SJCRH30 (cell line): ENCODE measurements around the gene PRPSAP1. TPM values are rescaled to one million over a fixed set of nuclear protein-coding genes. Genes with fewer than 3 reads are reported as not detected.
"Not testable (repeated sequence)": the region's sequence is repeated elsewhere in the genome, so short reads cannot be mapped to it uniquely, and the experiment has no call there.

Experiments
- DNase-seq, 2 experiments: peaks; one replicate each; pipeline ENCODE4 v3.0.0-alpha.2; 2015 to 2020
- H3K27ac ChIP-seq: fragments of 250-450 bp; sonication (Bioruptor Pico); 2 replicates; pipeline ENCODE4 v1.5.1; 2020; ENCODE audit warnings: mild to moderate bottlenecking, moderate library complexity
- H3K27me3 ChIP-seq: fragments of 250-450 bp; sonication (Bioruptor Pico); 2 replicates; pipeline ENCODE4 v1.5.1; 2020; ENCODE audit warnings: mild to moderate bottlenecking, moderate library complexity
- H3K36me3 ChIP-seq: fragments of 250-450 bp; sonication (Bioruptor Pico); 2 replicates; pipeline ENCODE4 v1.5.1; 2020; ENCODE audit warnings: mild to moderate bottlenecking, moderate library complexity
- H3K4me1 ChIP-seq: fragments of 250-450 bp; sonication (Bioruptor Pico); 2 replicates; pipeline ENCODE4 v1.5.1; 2020; ENCODE audit warnings: mild to moderate bottlenecking, moderate library complexity
- H3K4me3 ChIP-seq: fragments of 250-450 bp; sonication (Bioruptor Pico); 2 replicates; pipeline ENCODE4 v1.5.1; 2020; ENCODE audit warnings: mild to moderate bottlenecking, moderate library complexity
- H3K9me3 ChIP-seq: fragments of 250-450 bp; sonication (Bioruptor Pico); replicated peaks from 2 replicates; pipeline ENCODE4 v1.5.1; 2020; ENCODE audit warnings: mild to moderate bottlenecking, moderate library complexity
- total RNA-seq: library from RNA; depleted of rRNA; stranded (reverse); fragments of >200 nt; shearing (Covaris generic); gene quantifications from 2 replicates; pipeline ENCODE4 v1.2.3, GENCODE V29; 2014

Gene PRPSAP1
- total RNA-seq, 1 experiment from 2014 or later: 69.3 TPM

DNA sequence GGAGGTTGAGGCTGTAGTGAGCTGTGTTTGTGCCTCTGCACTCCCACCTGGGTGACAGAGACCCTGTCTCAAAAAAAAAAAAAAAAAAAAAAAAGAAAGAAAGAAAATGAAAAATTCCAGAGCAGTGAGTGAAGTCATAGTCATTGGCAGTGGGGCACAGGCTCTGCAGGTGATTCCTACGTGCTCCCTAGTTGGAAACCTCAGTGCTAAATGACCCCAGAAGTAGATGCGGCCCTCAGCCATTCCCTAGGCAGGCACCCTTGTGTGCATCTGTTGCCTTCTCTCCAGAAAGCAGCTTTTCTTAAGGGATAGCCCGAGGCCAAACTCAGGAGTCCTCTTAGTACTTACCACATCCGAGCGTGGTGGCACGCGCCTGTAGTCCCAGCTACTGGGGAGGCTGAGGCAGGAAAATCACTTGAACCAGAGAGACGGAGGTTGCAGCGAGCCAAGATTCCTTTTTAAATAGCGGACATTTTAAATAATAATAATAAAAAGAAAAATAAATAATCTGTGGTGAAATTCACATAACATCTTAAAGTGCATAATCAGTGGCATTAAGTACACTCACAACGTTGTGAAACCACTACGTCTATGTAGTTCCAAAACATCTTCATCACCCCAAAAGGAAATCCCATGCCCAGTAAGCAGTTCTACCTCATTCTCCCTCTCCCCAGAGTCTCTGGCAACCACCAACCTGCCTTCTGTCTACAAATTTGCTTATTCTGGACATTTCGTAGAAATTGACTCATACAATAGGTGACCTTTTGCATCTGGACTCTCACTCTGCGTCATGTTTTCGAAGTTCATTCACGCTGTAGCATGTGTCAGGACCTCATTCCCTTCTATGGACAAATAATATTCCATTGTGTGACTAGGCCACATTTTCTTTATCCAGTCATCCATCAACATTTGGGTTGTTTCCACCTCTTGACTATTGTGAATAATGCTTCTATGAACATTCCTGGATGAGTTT is 18.2 kb upstream of the PRPSAP1 start:
- Histone ChIP-seq H3K4me3 (no peak overlapping the region), H3K27me3 (no peaks in the 10 kb centered on the region), H3K36me3 (no peaks in the 10 kb centered on the region), H3K9me3 (no peaks in the 10 kb centered on the region), H3K4me1 (peaks cover 34% of the 10 kb centered on the region), H3K27ac (no peak overlapping the region)
- peak in 1 of 2 experiments; percentile 18 for DNase-seq

DNA sequence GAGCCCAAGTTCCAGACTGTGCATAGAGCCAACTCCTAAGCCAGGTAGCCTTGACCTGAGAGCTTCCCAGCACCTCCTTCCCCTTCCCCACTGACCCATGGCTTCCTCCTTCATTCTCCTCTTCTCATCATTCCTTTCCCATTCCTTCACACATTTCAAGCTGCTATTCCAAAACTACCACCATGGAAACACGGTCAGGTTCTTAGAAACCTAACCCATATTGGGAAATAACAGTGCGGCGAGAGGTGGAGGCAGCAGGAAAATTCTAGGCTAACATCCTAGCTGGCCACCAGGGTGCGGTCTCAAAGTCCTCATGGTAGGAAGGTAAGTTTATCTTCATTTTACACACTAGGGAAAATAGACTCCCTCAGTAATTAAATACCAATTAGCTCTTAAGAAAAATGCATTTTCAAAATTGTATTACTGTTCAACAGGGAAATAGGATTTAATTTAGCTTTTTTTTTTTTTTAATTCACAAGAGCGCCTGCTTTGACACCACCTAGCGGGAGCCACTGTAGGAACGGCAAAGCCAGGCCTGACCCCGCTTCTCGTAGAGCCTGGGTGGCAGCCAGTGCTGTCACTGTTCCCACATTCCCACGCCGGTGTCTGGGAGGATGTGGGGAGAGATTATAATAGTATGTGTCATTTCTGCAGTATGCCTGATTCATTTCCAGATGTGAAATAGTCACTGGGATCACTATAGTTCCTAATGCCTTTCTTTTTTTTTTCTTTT is 16.7 kb upstream of the PRPSAP1 start:
- DNase-seq: peak; percentile 56 to 57
- Histone ChIP-seq H3K4me1 (peaks cover 22% of the 10 kb centered on the region), H3K36me3 (no peaks in the 10 kb centered on the region), H3K27ac (no peak overlapping the region), H3K27me3 (no peaks in the 10 kb centered on the region), H3K4me3 (no peak overlapping the region), H3K9me3 (no peaks in the 10 kb centered on the region)

DNA sequence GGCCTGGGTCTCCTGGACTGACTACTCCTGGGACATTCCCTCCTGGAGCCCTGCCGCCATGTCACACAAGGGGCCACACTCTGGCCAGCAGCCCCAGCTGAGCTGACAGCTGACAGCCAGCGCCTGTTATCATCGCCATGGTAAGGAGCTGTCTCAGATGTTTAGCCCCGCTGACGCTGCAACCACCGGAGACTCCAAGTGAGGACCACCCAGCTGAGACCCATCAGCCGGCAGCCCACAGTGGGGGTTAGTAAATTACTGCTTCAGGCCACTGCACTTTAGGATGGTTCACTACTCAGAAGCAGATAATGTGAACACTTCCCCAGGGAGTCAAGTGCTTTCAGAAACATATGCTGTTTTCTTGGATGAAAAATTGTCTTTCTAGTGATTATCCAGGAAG is 16.1 kb upstream of the PRPSAP1 start:
- no peaks in the 10 kb centered on the region for H3K9me3 ChIP-seq
- peak; percentile 62 to 72 for DNase-seq
- H3K27me3 ChIP-seq: no peaks in the 10 kb centered on the region
- no peak overlapping the region for H3K27ac ChIP-seq
- peaks cover 18% of the 10 kb centered on the region for H3K4me1 ChIP-seq
- H3K36me3 ChIP-seq: no peaks in the 10 kb centered on the region
- H3K4me3 ChIP-seq: peak overlapping the region; percentile 12

DNA sequence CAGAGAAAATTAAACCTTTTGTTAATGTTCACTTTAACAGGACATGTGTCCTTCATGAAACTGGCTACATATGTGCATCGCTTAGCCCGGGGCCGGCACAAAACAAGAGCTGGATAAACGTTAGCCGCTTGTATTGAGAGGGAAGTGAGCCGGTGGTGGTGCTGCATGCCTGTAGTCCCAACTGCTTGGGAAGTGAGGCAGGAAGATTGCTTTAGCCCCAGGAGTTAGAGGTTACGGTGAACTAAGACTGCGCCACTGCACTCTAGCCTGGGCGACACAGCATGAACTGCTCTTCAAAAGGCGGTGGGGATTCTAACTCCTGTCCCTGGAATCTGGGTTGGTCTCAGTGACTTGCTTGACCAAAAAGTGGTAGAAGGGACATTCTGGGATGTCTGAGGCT is 15.7 kb upstream of the PRPSAP1 start:
- Histone ChIP-seq H3K4me3 (peak overlapping the region; percentile 12), H3K4me1 (peaks cover 18% of the 10 kb centered on the region), H3K36me3 (no peaks in the 10 kb centered on the region), H3K9me3 (no peaks in the 10 kb centered on the region), H3K27ac (no peak overlapping the region), H3K27me3 (no peaks in the 10 kb centered on the region)
- peak; percentile 40 to 55 for DNase-seq

DNA sequence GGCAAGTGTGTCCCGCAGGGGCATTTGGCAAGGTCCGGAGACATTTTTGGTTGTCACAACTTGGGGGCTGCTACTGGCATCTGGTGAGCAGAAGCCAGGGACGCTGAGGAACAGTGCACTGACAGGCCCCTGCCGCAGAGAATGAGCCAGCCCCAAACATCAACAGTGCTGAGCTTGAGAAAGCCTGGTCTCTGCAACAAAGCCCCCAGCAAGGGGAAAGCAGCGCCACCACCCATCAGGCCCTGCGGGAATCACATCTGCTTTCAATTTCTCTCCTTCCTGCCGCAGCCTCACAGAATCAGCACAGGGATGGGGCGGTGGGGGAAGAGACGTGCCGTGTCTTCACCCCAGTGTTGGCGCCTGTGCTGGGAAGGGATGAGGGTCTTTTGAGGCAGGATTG is 14.8 kb upstream of the PRPSAP1 start:
- Histone ChIP-seq H3K4me1 (peaks cover 18% of the 10 kb centered on the region), H3K27ac (no peak overlapping the region)
- DNase-seq: no peak

DNA sequence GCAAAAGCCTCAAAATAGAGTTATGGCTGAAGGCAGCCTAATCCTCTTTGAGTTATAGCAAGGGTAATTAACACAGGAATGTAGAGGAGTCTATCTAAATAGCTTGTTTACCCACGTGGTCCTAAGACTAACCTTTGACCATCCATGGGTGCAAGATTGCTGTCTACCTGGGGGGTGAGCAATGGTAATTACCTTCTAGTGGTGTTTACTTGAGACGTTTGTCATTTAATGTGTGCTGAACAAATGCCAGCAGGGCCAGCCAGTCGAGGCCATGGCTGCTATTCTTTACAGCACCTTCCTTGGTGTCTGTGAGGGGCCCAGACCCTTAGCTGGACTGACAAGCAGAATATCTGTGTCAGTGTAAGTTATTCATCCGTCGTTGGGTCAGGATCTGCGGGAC is 13.9 kb upstream of the PRPSAP1 start:
- Histone ChIP-seq H3K4me3 (no peak overlapping the region), H3K4me1 (peaks cover 18% of the 10 kb centered on the region), H3K27me3 (no peaks in the 10 kb centered on the region), H3K36me3 (no peaks in the 10 kb centered on the region), H3K9me3 (no peaks in the 10 kb centered on the region), H3K27ac (no peak overlapping the region)
- DNase-seq: no peak

More for the DNA sequence above, 14.8 kb upstream of the PRPSAP1 start:
- Histone ChIP-seq H3K27me3 (no peaks in the 10 kb centered on the region), H3K36me3 (no peaks in the 10 kb centered on the region), H3K4me3 (no peak overlapping the region), H3K9me3 (no peaks in the 10 kb centered on the region)

DNA sequence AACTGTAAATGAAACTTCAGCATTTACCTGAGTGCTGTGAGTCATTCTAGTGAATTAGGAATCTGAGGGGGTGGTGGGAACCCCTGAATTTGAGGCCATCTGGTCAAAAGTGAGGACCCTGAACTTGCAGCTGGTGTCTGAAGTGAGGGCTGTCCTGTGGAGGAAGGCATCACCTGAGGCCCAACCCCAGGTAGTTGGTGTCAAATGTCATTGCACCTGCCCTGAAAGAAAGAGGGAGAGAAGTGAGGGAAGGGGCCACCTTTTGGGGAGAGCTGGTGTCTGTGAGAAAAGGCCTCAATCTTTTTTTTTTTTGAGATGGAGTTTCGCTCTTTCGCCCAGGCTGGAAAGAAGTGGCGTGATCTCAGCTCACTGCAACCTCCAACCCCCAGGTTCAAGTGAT is 12.5 kb upstream of the PRPSAP1 start:
- no peaks in the 10 kb centered on the region for H3K36me3 ChIP-seq
- H3K4me1 ChIP-seq: peaks cover 28% of the 10 kb centered on the region
- no peaks in the 10 kb centered on the region for H3K9me3 ChIP-seq
- no peak for DNase-seq
- no peak overlapping the region for H3K4me3 ChIP-seq
- H3K27ac ChIP-seq: no peak overlapping the region
- H3K27me3 ChIP-seq: no peaks in the 10 kb centered on the region

DNA sequence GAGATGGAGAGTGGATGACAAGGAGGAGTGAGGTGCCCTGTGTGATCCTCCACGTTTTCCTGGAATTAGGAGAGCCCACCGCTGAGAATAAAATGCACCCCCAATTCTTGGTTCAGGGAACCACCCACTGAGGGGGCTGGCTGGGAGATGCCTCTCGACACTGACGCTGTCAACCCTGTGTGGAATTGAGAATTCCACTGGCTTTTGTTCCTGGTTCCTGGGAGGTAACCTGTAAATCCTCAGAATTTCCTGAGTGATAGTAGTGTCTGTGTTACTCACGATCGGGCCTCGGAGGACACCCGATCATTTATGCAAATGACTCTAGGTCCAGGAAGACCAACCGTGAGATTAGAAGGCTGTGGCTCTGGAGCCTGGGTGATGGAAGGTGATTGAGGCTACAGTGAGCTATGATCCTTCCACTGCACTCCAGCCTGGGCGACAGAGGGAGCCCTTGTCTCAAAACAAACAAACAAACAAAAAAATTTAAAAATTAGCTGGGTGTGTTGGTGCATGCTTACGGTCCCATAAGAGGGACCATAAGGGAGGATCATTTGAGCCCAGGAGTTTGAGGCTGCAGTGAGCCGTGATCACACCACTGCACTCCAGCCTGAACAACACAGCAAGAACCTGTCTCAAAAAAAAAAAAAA is 11.7 kb upstream of the PRPSAP1 start:
- no peak for DNase-seq
- Histone ChIP-seq H3K4me1 (peaks cover 25% of the 10 kb centered on the region), H3K27me3 (no peaks in the 10 kb centered on the region), H3K27ac (no peak overlapping the region), H3K4me3 (no peak overlapping the region), H3K36me3 (no peaks in the 10 kb centered on the region), H3K9me3 (no peaks in the 10 kb centered on the region)

DNA sequence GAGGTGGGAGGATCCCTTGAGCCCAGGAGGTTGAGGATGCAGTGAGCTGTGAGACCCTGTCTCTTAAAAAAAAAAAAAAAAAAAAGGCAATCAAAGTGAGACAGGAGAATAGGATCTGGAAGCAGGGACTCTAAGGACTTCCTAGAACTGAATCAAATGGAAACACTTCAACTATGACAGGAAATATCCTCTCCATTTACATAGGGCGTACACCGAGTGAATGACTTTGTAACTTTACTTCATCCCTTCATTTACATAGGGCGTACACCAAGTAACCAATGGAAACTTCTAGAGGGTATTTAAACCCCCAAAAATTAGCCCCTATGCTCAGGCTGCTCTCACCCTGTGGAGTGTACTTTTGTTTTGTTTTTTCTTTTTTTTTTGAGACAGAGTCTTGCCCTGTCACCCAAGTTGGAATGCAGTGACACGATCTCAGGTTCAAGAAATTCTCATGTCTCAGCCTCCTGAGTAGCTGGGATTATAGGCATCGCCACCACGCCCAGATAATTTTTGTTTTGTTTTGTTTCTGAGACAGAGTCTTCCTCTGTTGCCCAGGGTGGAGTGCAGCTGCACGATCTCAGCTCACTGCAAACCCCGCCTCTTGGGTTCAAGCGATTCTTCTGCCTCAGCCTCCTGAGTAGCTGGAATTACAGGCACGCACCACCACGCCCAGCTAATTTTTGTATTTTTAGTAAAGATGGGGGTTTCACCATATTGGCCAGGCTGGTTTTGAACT is 9.6 kb upstream of the PRPSAP1 start:
- Histone ChIP-seq H3K27ac (no peak overlapping the region), H3K27me3 (no peaks in the 10 kb centered on the region), H3K4me1 (peaks cover 15% of the 10 kb centered on the region), H3K4me3 (no peak overlapping the region), H3K9me3 (no peaks in the 10 kb centered on the region), H3K36me3 (no peaks in the 10 kb centered on the region)
- no peak for DNase-seq

DNA sequence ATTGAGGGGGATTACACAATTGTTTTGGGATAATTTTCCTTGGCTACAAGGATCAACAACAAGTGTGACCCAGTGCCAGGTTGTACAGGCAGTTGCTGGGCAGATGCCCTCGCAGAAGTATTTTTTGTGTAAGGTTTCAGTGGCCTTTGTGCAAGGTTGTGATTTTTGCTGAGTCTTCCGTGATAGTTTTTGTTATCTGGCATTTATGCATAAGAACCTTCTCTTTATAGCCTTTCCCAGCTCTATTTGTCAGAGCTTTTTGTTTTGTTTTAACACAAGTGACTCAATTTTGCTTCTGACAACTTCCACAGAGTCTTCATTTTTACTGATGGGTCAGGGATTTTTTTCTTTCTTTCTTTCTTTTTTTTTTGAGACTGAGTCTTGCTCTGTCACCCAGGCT is 6.7 kb upstream of the PRPSAP1 start:
- no peak overlapping the region for H3K4me3 ChIP-seq
- H3K27ac ChIP-seq: no peak overlapping the region
- peaks cover 16% of the 10 kb centered on the region for H3K4me1 ChIP-seq
- no peak for DNase-seq
- no peaks in the 10 kb centered on the region for H3K27me3 ChIP-seq
- H3K9me3 ChIP-seq: no peaks in the 10 kb centered on the region
- no peaks in the 10 kb centered on the region for H3K36me3 ChIP-seq

DNA sequence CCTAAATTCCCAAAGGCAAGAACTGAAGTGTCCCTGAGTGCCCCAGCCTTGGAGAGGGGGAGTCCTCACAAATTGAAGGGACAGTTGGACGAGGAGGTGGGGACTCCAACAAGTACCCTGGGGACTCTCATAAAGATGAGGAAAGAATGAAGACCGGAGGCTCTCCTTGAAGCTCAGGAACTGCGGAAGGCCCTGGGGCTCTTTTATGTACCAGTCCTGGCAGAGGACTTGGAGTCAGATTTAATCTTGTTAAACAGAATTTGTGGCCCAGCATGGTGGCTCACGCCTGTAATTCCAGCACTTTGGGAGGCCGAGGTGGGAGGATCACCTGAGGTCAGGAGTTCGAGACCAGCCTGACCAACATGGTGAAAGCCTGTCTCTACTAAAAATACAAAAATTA is 6.1 kb upstream of the PRPSAP1 start:
- not testable (repeated sequence) for H3K27ac ChIP-seq, H3K36me3 ChIP-seq, DNase-seq, H3K9me3 ChIP-seq, H3K27me3 ChIP-seq, H3K4me3 ChIP-seq
- peaks cover 21% of the 10 kb centered on the region for H3K4me1 ChIP-seq

DNA sequence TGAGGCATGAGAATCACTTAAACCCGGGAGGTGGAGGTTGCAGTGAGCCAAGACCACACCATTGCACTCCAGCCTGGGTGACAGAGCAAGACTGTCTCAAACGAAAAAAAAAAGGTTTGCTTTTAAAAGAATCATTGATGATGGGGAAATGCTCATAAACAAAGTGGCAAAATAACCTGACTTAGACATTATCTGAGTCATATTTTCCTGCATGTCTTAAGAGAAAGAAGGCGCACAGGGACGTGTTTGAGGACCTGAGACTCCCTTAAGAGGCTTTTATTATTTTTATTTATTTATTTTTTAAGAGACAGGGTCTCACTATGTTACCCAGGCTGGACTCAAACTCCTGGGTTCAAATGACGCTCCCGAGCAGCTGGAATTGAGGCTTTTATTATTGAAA is 5.7 kb upstream of the PRPSAP1 start:
- DNase-seq: no peak
- Histone ChIP-seq H3K9me3 (no peaks in the 10 kb centered on the region), H3K36me3 (no peaks in the 10 kb centered on the region), H3K27me3 (no peaks in the 10 kb centered on the region), H3K4me1 (peaks cover 23% of the 10 kb centered on the region), H3K4me3 (no peak overlapping the region), H3K27ac (no peak overlapping the region)

DNA sequence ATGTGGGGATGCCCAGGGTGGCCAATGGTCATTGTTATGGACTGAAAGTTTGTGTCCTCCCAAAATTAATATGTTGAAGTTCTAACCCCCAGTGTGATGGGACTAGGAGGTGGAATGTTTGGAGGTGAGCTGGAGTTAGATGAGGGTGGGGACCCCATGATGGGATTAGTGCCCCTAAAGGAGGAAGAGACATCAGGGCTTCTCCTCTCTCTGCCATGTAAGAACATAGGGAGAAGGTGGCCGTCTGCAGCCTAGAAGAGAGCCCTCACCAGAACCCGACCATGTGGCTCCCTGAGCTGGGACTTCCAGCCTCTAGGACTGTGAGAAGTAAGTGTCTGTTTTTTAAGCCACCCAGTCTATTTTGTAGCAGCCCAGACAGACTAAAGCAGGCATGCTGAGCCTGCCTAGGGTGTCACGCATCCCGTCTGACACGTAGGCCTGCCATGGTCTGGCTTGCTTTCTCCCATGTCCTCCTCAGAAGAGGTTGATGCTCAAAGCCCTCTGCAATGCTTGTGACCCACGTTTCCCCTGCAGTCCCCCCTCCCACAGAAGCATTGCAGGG is 4.0 kb upstream of the PRPSAP1 start:
- peaks cover 23% of the 10 kb centered on the region for H3K4me1 ChIP-seq
- H3K4me3 ChIP-seq: no peak overlapping the region
- H3K36me3 ChIP-seq: no peaks in the 10 kb centered on the region
- no peak overlapping the region for H3K27ac ChIP-seq
- H3K9me3 ChIP-seq: no peaks in the 10 kb centered on the region
- H3K27me3 ChIP-seq: no peaks in the 10 kb centered on the region
- no peak for DNase-seq

DNA sequence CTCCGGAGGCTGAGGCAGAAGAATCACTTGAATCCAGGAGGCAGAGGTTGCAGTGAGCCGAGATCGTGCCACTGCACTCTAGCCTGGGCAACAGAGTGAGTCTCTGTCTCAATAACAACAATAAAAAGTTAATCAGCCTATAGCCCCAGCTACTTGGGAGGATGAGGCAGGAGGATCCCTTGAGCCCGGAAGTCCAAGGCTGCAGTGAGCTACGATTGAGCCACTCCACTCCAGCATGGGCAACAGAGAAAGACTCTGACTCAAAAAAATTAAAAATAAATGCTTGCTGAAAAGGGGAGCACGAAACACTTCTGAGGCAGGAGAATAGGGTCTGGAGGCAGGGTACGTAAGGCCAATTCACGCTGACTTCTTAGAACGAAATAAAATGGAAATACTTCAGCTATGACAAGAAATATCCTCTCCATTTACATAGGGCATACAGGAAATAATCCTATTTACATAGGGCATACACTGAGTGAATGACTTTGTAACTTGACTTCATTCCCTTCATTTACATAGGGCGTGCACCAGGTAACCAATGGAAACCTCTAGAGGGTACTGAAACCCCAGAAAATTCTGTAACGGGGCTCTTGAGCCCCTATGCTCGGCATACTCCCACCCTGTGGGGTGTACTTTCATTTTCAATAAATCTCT is 3.2 kb upstream of the PRPSAP1 start:
- peaks cover 20% of the 10 kb centered on the region for H3K4me1 ChIP-seq
- no peaks in the 10 kb centered on the region for H3K36me3 ChIP-seq
- H3K27me3 ChIP-seq: no peaks in the 10 kb centered on the region
- no peak overlapping the region for H3K4me3 ChIP-seq
- H3K27ac ChIP-seq: no peak overlapping the region
- no peaks in the 10 kb centered on the region for H3K9me3 ChIP-seq
- DNase-seq: no peak
